Urothelium cell line (cell line): ENCODE measurements around the gene ILRUN.
"Not testable (repeated sequence)": the region's sequence is repeated elsewhere in the genome, so short reads cannot be mapped to it uniquely, and the experiment has no call there.

Source experiments
- DNase-seq: peaks from one replicate; pipeline ENCODE4 v3.0.0; 2011; ENCODE audit warnings: low spot score, mixed read lengths
- FAIRE-seq: peaks from 2 replicates; lab custom pipeline; 2011; peaks lifted over from hg19 to GRCh38; lab: Jason Lieb, UNC

ILRUN gene

DNA sequence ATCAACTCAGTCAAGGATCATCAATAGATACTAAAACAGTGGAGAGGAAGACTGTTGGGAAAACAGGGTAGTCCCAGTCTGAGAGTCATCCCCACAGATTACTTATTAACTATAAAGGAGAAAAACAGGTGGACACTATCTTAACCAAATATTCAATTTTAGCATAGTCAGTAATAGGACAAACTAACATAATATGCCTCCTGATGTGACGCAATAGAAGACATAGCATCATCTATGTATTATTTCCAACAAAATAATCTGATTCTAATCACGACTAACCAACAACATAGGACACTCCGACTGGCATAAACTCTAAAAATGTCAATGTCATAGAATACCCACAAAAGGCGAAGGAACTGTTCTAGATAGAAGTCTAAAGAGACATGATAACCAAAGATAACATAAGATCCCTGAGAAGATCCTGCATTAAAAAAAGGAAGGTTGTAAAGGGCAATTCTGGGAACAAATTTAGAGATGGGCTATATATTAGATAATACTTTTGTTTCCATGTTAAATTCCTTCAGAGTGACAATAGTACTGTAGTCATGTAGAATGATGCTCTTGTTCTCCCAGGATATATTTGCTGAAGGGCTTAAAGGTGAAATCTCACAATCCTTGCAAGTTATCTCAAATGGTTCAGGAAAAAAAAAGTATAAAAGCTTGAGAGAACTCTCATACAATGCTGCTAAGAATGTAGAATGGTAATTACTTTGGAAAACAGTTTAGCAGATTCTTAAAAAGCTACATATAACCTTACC, 28.9 kb downstream of the ILRUN start:
- DNase-seq (no peak), FAIRE-seq (no peak)

- FAIRE-seq: no peak
- DNase-seq: no peak
Measured at GRCh38 chr6:34665019-34665418, 31.5 kb downstream of the ILRUN start.

- DNase-seq: no peak
- no peak for FAIRE-seq
Measured at GRCh38 chr6:34664256-34664971, 32.2 kb downstream of the ILRUN start.

- DNase-seq (no peak), FAIRE-seq (no peak)
Measured at GRCh38 chr6:34663831-34664255, 32.7 kb downstream of the ILRUN start.

- DNase-seq (no peak), FAIRE-seq (no peak)
Measured at GRCh38 chr6:34663371-34663770, 33.2 kb downstream of the ILRUN start.

DNA sequence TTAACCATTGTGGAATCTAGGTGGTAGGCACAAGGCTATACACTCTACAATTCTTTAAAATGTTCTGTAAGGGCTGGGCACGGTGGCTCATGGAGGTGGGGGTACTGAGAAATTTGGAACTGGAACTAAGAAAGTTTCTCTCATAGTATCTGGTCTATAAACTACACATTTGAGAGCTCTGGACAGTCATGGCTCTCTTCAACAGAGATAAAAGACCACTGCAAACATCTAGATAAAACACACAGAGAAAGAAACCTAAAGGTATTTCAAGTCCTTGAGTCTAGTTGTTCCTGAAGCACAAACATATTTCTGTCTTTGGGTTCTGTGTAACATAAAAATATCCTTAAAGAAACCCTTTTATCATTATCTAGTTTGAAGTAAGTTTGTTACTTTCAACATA, 35.2 kb downstream of the ILRUN start:
- no peak for DNase-seq
- no peak for FAIRE-seq

DNA sequence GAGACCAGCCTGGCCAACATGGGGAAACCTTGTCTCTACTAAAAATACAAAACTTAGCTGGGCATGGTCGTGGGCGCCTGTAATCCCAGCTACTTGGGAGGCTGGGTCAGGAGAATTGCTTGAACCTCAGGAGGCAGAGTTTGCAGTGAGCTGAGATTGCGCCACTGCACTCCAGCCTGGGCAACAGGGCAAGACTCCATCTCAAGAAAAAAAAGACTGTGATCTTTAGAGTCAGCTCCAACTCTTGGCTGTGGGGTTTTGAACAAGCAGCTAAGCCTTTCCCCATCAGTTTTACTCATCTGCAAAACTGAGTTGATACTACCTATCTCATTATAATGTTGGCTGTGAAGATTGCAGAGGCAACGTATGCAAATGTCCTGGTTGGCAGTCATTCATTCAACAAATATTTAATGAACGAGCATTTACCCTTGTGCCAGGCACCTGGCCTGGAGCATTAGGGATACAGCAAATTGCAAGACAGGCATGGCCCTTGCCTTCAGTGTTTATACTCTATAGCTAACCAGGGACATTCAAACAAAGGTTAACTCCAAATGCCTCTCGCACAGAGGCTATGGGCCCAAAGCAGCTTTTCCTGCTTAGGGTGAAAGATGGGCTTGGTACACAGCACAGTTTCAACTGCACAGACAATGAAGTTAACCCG, 37.8 kb downstream of the ILRUN start:
- no peak for FAIRE-seq
- DNase-seq: no peak

DNA sequence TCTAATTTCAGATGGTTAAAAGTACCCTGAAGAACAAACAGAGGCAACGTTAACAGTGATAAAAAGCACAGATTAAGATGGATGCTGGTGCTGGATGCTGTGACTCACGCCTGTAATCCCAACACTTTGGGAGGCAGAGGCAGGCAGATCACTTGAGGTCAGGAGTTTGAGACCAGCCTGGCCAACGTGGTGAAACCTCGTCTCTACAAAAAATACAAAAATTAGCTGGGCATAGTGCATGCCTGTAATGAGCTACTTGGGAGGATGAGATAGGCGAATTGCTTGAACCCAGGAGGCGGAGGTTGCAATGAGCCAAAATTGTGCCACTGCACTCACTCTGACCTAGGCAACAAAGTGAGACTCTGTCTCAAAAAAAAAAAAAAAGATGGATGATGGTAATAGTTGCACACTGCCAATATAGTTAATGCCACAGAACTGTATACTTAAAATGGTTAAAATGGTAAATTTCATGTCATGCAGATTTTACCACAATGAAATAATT, 38.5 kb downstream of the ILRUN start:
- FAIRE-seq, DNase-seq: not testable (repeated sequence)

DNA sequence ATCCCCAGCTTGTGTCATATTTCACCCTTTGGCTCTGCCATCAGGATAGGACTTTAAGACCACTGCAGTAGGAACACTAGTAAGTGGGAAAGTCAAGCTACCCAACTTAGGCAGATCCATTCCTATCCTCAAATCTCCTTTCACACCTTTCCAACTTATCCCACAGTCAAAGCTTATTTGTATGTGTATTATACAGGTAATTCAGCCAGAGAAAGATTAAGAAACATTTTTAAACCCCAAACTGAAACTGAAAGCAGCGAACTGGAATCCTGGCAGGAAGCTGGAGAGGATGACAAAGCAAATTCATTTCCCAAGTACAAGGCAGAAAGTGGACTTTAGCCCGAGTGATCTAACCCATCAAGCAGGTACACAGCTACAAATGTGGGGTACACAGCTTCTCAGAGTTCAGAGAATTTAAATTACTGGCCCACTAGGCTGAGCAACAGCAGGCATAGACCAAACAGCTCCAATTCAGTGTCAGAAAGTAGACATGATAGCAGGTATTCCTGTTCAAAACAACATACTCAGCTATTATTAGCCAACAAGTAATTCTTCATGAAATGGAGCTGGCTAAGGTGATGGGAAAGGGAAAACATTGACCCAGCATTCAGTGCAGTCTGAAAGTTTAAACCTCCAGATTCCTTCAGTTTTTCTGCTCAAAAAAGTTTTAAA, 39.1 kb downstream of the ILRUN start:
- DNase-seq: peak; percentile 58

DNA sequence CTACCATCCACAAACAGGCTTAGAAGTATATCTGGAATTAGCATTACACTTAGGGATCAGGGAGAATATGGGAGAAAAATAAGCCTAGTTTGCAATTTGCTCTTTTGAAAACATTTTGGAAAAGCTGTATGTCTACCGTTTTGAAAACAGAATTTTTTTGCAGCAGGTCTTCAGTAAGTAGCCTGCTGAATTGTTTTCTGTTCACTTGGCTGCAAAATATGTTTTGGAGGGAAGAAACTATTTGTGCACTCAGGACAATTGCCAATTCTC, 39.6 kb downstream of the ILRUN start:
- no peak for DNase-seq

More for the DNA sequence above, 39.1 kb downstream of the ILRUN start:
- no peak for FAIRE-seq

GRCh38 chr6:34656378-34657036, 40.1 kb downstream of the ILRUN start:
- no peak for FAIRE-seq

More for the DNA sequence above, 39.6 kb downstream of the ILRUN start:
- no peak for FAIRE-seq

DNA sequence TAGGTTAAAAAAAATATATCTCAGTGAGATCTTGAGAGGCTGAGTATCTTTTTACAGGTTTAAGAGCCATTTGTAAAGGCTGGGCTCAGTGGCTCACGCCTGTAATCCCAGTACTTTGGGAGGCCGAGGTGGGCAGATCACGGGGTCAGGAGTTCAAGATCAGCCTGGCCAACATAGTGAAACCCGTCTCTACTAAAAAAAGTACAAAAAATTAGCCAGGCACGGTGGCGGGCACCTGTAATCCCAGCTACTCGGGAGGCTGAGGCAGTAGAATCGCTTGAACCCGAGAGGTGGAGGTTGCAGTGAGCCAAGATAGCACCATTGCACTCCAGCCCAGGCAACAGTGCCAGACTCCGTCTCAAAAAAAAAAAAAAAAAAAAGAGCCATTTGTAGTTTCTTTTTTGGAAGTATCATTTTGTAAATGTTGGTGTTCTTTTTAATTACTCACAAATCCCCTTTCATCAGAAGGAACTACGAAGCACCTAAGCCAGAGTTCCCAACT, 40.6 kb downstream of the ILRUN start:
- not testable (repeated sequence) for FAIRE-seq

More at GRCh38 chr6:34656378-34657036, 40.1 kb downstream of the ILRUN start:
- DNase-seq: no peak

GRCh38 chr6:34654061-34654710, 42.4 kb downstream of the ILRUN start:
- FAIRE-seq: no peak

More for the DNA sequence above, 40.6 kb downstream of the ILRUN start:
- not testable (repeated sequence) for DNase-seq

DNA sequence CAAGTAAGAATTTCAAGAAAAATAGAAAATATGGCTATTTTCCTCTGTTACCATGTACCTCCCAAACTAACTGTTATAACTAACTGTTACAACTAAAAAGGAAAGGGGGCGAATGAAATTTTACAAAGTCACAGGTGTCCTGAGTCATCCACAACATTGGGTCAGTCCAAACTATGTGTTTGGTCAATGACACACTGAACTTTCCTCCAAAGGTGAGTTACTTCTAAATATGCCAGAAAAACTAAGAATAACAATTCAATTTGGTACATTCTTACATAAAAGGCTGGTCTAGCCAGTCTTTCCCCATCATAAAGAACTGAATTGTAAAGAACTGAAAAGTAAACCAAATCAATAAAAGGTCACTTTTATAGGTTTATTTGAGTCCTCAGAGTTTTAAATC, 44.3 kb downstream of the ILRUN start:
- no peak for DNase-seq
- no peak for FAIRE-seq

More at GRCh38 chr6:34654061-34654710, 42.4 kb downstream of the ILRUN start:
- no peak for DNase-seq

DNA sequence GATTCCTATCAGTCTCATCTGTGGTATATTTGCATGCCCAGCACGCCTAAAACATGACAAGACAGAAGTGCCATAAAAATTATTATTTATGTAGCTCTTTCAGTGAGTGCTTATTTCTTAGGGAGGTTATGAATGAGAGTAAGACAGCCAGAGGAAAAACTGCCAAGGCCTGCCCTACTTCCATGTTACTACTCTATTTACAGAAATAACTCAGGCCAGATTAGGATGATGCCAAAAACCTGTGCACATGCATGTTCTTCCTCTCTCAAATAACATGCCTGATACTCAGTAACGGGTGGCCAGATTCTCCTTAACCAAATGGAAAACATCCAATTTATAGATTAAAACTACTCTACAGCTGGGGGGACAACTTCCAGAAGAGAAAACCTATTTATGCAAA, 45.7 kb downstream of the ILRUN start:
- FAIRE-seq (no peak), DNase-seq (no peak)

GRCh38 chr6:34650232-34650631, 46.3 kb downstream of the ILRUN start:
- not testable (repeated sequence) for FAIRE-seq

GRCh38 chr6:34648806-34649205, 47.8 kb downstream of the ILRUN start:
- FAIRE-seq: no peak
- DNase-seq: no peak

More at GRCh38 chr6:34650232-34650631, 46.3 kb downstream of the ILRUN start:
- DNase-seq: not testable (repeated sequence)
